H9 (cell line): ENCODE results near the gene COL4A1. TPM values are rescaled to one million over a fixed set of nuclear protein-coding genes. Genes with fewer than 3 reads are reported as not detected.

Experiments used
- DNase-seq: peaks from one replicate; pipeline ENCODE4 v3.0.0-alpha.2; 2017
- H2AFZ ChIP-seq: one replicate; pipeline ENCODE4 v1.6.1; 2013; ENCODE audit warnings: mild to moderate bottlenecking, low read length, control low read depth, moderate library complexity
- H2AK5ac ChIP-seq: 2 replicates; pipeline ENCODE4 v1.6.1; 2013; ENCODE audit warnings: low read length, control low read depth, mixed read lengths; ENCODE audit not compliant: insufficient read length
- H2BK120ac ChIP-seq: one replicate; pipeline ENCODE4 v1.6.1; 2013; ENCODE audit warnings: low read depth, mild to moderate bottlenecking, low read length, control low read depth, inconsistent platforms; ENCODE audit not compliant: poor library complexity, severe bottlenecking
- H2BK12ac ChIP-seq: 2 replicates; pipeline ENCODE4 v1.6.1; 2013; ENCODE audit warnings: low read length, control low read depth, mixed read lengths, low read depth; ENCODE audit not compliant: insufficient read length
- H2BK15ac ChIP-seq: 2 replicates; pipeline ENCODE4 v1.6.1; 2013; ENCODE audit warnings: low read depth, low read length, control low read depth
- H2BK20ac ChIP-seq: one replicate; pipeline ENCODE4 v1.6.1; 2013; ENCODE audit warnings: low read depth, mild to moderate bottlenecking, low read length, control low read depth, inconsistent platforms; ENCODE audit not compliant: poor library complexity, severe bottlenecking
- H2BK5ac ChIP-seq: 2 replicates; pipeline ENCODE4 v1.6.1; 2013; ENCODE audit warnings: low read length, control low read depth, mixed read lengths; ENCODE audit not compliant: insufficient read length
- H3K14ac ChIP-seq: 2 replicates; pipeline ENCODE4 v1.6.1; 2013; ENCODE audit warnings: low read length, control low read depth; ENCODE audit not compliant: insufficient read depth
- H3K18ac ChIP-seq: 2 replicates; pipeline ENCODE4 v1.6.1; 2013; ENCODE audit warnings: low read depth, mild to moderate bottlenecking, mixed read lengths, low read length, control low read depth; ENCODE audit not compliant: insufficient read length
- H3K23ac ChIP-seq: 2 replicates; pipeline ENCODE4 v1.6.1; 2013; ENCODE audit warnings: low read length, control low read depth, mixed read lengths, low read depth; ENCODE audit not compliant: insufficient read length
- H3K23me2 ChIP-seq: 2 replicates; pipeline ENCODE4 v1.6.1; 2013; ENCODE audit warnings: low read depth, mild to moderate bottlenecking, mixed read lengths, low read length, control low read depth; ENCODE audit not compliant: insufficient read length, poor library complexity, severe bottlenecking
- H3K27ac ChIP-seq: 2 replicates; pipeline ENCODE4 v1.5.1; 2013; ENCODE audit warnings: low read length, control low read depth, mixed read lengths, low read depth; ENCODE audit not compliant: insufficient read length
- H3K27me3 ChIP-seq: 2 replicates; pipeline ENCODE4 v1.6.1; 2013; ENCODE audit warnings: low read length, control low read depth, inconsistent platforms; ENCODE audit not compliant: insufficient read depth
- H3K4ac ChIP-seq: 2 replicates; pipeline ENCODE4 v1.6.1; 2013; ENCODE audit warnings: low read depth, mild to moderate bottlenecking, control low read depth, inconsistent platforms, low read length, moderate library complexity
- H3K4me1 ChIP-seq: 2 replicates; pipeline ENCODE4 v1.6.1; 2013; ENCODE audit warnings: low read length, control low read depth, inconsistent platforms; ENCODE audit not compliant: insufficient read depth
- H3K4me2 ChIP-seq: 2 replicates; pipeline ENCODE4 v1.6.1; 2013; ENCODE audit warnings: low read length, control low read depth, mixed read lengths; ENCODE audit not compliant: insufficient read length, insufficient read depth
- H3K56ac ChIP-seq: 2 replicates; pipeline ENCODE4 v1.6.1; 2013; ENCODE audit warnings: low read depth, mild to moderate bottlenecking, mixed read lengths, low read length, control low read depth; ENCODE audit not compliant: insufficient read length
- H3K79me1 ChIP-seq: 2 replicates; pipeline ENCODE4 v1.6.1; 2013; ENCODE audit warnings: low read depth, mild to moderate bottlenecking, moderate library complexity, low read length, control low read depth, inconsistent platforms; ENCODE audit not compliant: insufficient read depth, poor library complexity, severe bottlenecking
- H3K79me2 ChIP-seq: 2 replicates; pipeline ENCODE4 v1.6.1; 2013; ENCODE audit warnings: low read length, control low read depth, inconsistent platforms; ENCODE audit not compliant: insufficient read depth
- H3K9ac ChIP-seq: 2 replicates; pipeline ENCODE4 v1.6.1; 2013; ENCODE audit warnings: low read length, control low read depth, mixed read lengths; ENCODE audit not compliant: insufficient read length; ENCODE audit errors: extremely low read depth
- H3K9me3 ChIP-seq: one replicate; pipeline ENCODE4 v1.6.1; 2013; ENCODE audit warnings: low read depth, low read length, inconsistent platforms; ENCODE audit not compliant: control insufficient read depth
- H3T11ph ChIP-seq: one replicate; pipeline ENCODE4 v1.6.1; 2013; ENCODE audit warnings: mild to moderate bottlenecking, low read length, control low read depth, inconsistent platforms
- H4K20me1 ChIP-seq: one replicate; pipeline ENCODE4 v1.6.1; 2013; ENCODE audit not compliant: control insufficient read depth, insufficient read length, insufficient read depth
- H4K5ac ChIP-seq: 2 replicates; pipeline ENCODE4 v1.6.1; 2013; ENCODE audit warnings: low read depth, mild to moderate bottlenecking, mixed read lengths, low read length, control low read depth; ENCODE audit not compliant: insufficient read length
- H4K8ac ChIP-seq: replicated peaks from 2 replicates; pipeline ENCODE4 v1.6.1; 2013; ENCODE audit warnings: low read length, control low read depth, mixed read lengths, low read depth; ENCODE audit not compliant: insufficient read length
- H4K91ac ChIP-seq: 2 replicates; pipeline ENCODE4 v1.6.1; 2013; ENCODE audit warnings: low read depth, mild to moderate bottlenecking, moderate library complexity, mixed read lengths, low read length, control low read depth; ENCODE audit not compliant: insufficient read length
- H3K27ac Mint-ChIP-seq, 3 experiments: 2 replicates in 2 of 3; 3 replicates in 1 of 3; pipeline ENCODE4 v1.8.0; 2020 to 2021; ENCODE audit warnings: mixed read lengths in 3 of 3, mild to moderate bottlenecking in 1 of 3, moderate library complexity in 1 of 3
- H3K27me3 Mint-ChIP-seq: 2 replicates; pipeline ENCODE4 v1.8.0; 2021; ENCODE audit warnings: low read depth, mild to moderate bottlenecking, moderate library complexity, mixed read lengths
- H3K36me3 Mint-ChIP-seq, 3 experiments: 2 replicates in 2 of 3; 3 replicates in 1 of 3; pipeline ENCODE4 v1.8.0; 2020 to 2021; ENCODE audit warnings: low read depth in 3 of 3, mixed read lengths in 3 of 3; ENCODE audit not compliant: insufficient read depth in 1 of 3
- H3K4me1 Mint-ChIP-seq, 2 experiments: 2 replicates each; pipeline ENCODE4 v1.8.0; 2020; ENCODE audit warnings: mixed read lengths in 2 of 2
- H3K4me3 Mint-ChIP-seq, 2 experiments: 2 replicates in 1 of 2; 3 replicates in 1 of 2; pipeline ENCODE4 v1.8.0; 2020 to 2021; ENCODE audit warnings: mild to moderate bottlenecking in 2 of 2, mixed read lengths in 2 of 2, moderate library complexity in 1 of 2
- H3K9me3 Mint-ChIP-seq, 2 experiments: 2 replicates in 1 of 2; 3 replicates in 1 of 2; pipeline ENCODE4 v1.8.0; 2020; ENCODE audit warnings: mild to moderate bottlenecking in 2 of 2, mixed read lengths in 2 of 2, moderate library complexity in 1 of 2
- CTCF ChIP-seq: fragments of 200-600 bp; sonication (generic); conservative IDR thresholded peaks from 3 replicates; pipeline ENCODE4 v1.8.0; 2021; ENCODE audit warnings: antibody characterized with exemption, mild to moderate bottlenecking
- WGBS: extraction: QIAGEN DNeasy Blood & Tissue Kit; methylation state at CpG from one replicate; pipeline ENCODE4 v1.1.7; 2013; ENCODE audit warnings: missing lambda C conversion rate, low lambda C conversion rate, mixed read lengths; ENCODE audit not compliant: insufficient read length; ENCODE audit errors: extremely low coverage; 5-methylcytosine and 5-hydroxymethylcytosine counted together
- total RNA-seq: library from RNA; stranded (reverse); gene quantifications from 2 replicates; pipeline ENCODE4 v1.2.1, GENCODE V29; 2021

Gene COL4A1
- total RNA-seq, 1 experiment from 2014 or later, result 73.1 TPM

GRCh38 chr13:110221406-110222117 lies 85.4 kb downstream of the COL4A1 start:
- Histone ChIP-seq H3K79me1 (no peaks in the 10 kb centered on the region), H2BK20ac (no peak overlapping the region), H2BK15ac (no peak overlapping the region), H3K4ac (no peak overlapping the region), H3K9me3 (no peaks in the 10 kb centered on the region), H2AFZ (no peak overlapping the region), H4K5ac (no peak overlapping the region), H4K91ac (no peak overlapping the region), H3K18ac (no peak overlapping the region), H3K4me2 (no peak overlapping the region), H3K27me3 (no peaks in the 10 kb centered on the region), H3K23ac (no peak overlapping the region), H4K8ac (no peak overlapping the region), H3K23me2 (no peaks in the 10 kb centered on the region), H3K14ac (no peak overlapping the region), H2BK12ac (no peak overlapping the region), H3K4me1 (no peaks in the 10 kb centered on the region), H3K27ac (no peak overlapping the region), H3K79me2 (0 out of 2 replicates have a peak, but pooled peaks cover 2% of the 10 kb centered on the region), H2BK120ac (no peak overlapping the region), H3K56ac (no peak overlapping the region), H3T11ph (no peak overlapping the region), H2BK5ac (no peak overlapping the region), H4K20me1 (no peaks in the 10 kb centered on the region), H2AK5ac (no peak overlapping the region), H3K9ac (no peak overlapping the region)
- no peak for DNase-seq
- Mint-ChIP-seq H3K4me3 (no peak overlapping the region), H3K4me1 (peaks cover 0 to 10% of the 10 kb centered on the region in 2 experiments; a peak in 3 of 4 replicates), H3K27me3 (no peaks in the 10 kb centered on the region), H3K27ac (peak overlapping the region in 2 of 3 experiments; percentile 17 to 51; a peak in 3 of 7 replicates), H3K9me3 (no peaks in the 10 kb centered on the region), H3K36me3 (no peaks in the 10 kb centered on the region; a peak in 1 of 7 replicates)
- no CpG with 5 or more reads among the region's 18 CpGs for WGBS
- TF ChIP-seq CTCF, result no peak
